Kidney (tissue), 14 donors: ENCODE results near the gene NEU1. TPM values are rescaled to one million over a fixed set of nuclear protein-coding genes. Genes with fewer than 3 reads are reported as not detected.
A peak's percentile ranks its signal among the peaks of the same experiment; 100 is the strongest.
"Not testable (repeated sequence)": the region's sequence is repeated elsewhere in the genome, so short reads cannot be mapped to it uniquely, and the experiment has no call there.

Source experiments
- DNase-seq, 5 donors: peaks; one replicate each; pipeline ENCODE4 v3.0.0-alpha.2; 2013 to 2020
- FAIRE-seq: peaks from 2 replicates; lab custom pipeline; 2012; peaks lifted over from hg19 to GRCh38; lab: Jason Lieb, UNC
- H3K27ac ChIP-seq, 2 donors: one replicate each; pipeline ENCODE4 v1.7.0; 2013; ENCODE audit warnings: low read depth in 2 of 2, low read length in 2 of 2, inconsistent platforms in 1 of 2
- H3K27me3 ChIP-seq: one replicate; pipeline ENCODE4 v1.7.1; 2013; ENCODE audit warnings: low read length, inconsistent platforms; ENCODE audit not compliant: control insufficient read depth, insufficient read depth
- H3K36me3 ChIP-seq, 3 donors: one replicate each; pipeline versions ENCODE4 v1.7.0 to v1.7.1; 2013; ENCODE audit warnings: low read length in 3 of 3, control low read depth in 1 of 3, inconsistent platforms in 1 of 3; ENCODE audit not compliant: insufficient read depth in 3 of 3, control insufficient read depth in 2 of 3
- H3K4me1 ChIP-seq, 3 donors: one replicate each; pipeline versions ENCODE4 v1.7.0 to v1.7.1; 2013; ENCODE audit warnings: low read length in 3 of 3, inconsistent platforms in 1 of 3, low read depth in 1 of 3; ENCODE audit not compliant: control insufficient read depth in 2 of 3, insufficient read depth in 2 of 3
- H3K4me3 ChIP-seq, 3 donors: one replicate each; pipeline versions ENCODE4 v1.7.0 to v1.8.1; 2013; ENCODE audit warnings: low read length in 3 of 3, control low read depth in 1 of 3, inconsistent platforms in 1 of 3
- H3K9ac ChIP-seq, 3 donors: one replicate each; pipeline versions ENCODE4 v1.7.0 to v1.7.1; 2013; ENCODE audit warnings: low read length in 3 of 3, control low read depth in 1 of 3, inconsistent platforms in 1 of 3
- H3K9me3 ChIP-seq, 3 donors: one replicate each; pipeline versions ENCODE4 v1.7.0 to v1.7.1; 2013; ENCODE audit warnings: low read length in 3 of 3, control low read depth in 1 of 3, inconsistent platforms in 1 of 3; ENCODE audit not compliant: control insufficient read depth in 2 of 3, insufficient read depth in 1 of 3
- CTCF ChIP-seq: IDR thresholded peaks from 3 replicates; pipeline ENCODE4 v1.5.1; 2012; ENCODE audit warnings: mild to moderate bottlenecking, moderate library complexity, borderline replicate concordance; ENCODE audit not compliant: insufficient read depth; ENCODE audit errors: extremely low read depth
- intact Hi-C: fragments of 100-400 bp; cut with DNase I; formaldehyde crosslinking; loops from one replicate; pipeline ENCODE4 v1.11.1; 2022
- polyA plus RNA-seq: library from polyadenylated mRNA; stranded (reverse); fragments of 350-450 nt; fragmentation: Illumina TruSeq; extraction: RNeasy Lipid Tissue Mini Kit (QIAGEN cat#74804); gene quantifications from one replicate; pipeline ENCODE4 v1.2.3, GENCODE V29; 2014; ENCODE audit warnings: low read depth, low replicate concordance; ENCODE audit not compliant: insufficient read depth
- total RNA-seq: library from RNA; stranded (reverse); fragmentation: NEBNext Ultra II Directional; extraction: Animal tissue kit (Norgen Biotek cat#: 25700); gene quantifications from one replicate; pipeline ENCODE4 v1.2.1, GENCODE V29; 2021
- donor health status: control.
- donor health status: control.
- donor health status: control.
- donor health status: control.
- donor health status: control.
- donor health status: DM: yes; HTN: yes; CAD: no.
- donor health status: Normal renal cell carcinoma (clear cell type).

The NEU1 gene
- total and polyA plus RNA-seq, 2 donors from 2014 or later = 66.9 to 131 TPM

GRCh38 chr6:31842053-31842452 lies 20.6 kb downstream of the NEU1 start:
- peaks cover 5 to 16% (median 14%) of the 10 kb centered on the region in 3 donors for H3K36me3 ChIP-seq
- DNase-seq (peak in 1 of 5 donors; percentile 10), FAIRE-seq (no peak)
- H3K27ac ChIP-seq = no peak overlapping the region
- peaks cover 4 to 10% (median 4%) of the 10 kb centered on the region in 3 donors for H3K4me1 ChIP-seq
- H3K4me3 ChIP-seq = no peak overlapping the region
- H3K27me3 ChIP-seq = no peaks in the 10 kb centered on the region
- H3K9ac ChIP-seq = no peak overlapping the region
- intact Hi-C loops = no loop called here
- TF ChIP-seq CTCF = no peak
- H3K9me3 ChIP-seq = no peaks in the 10 kb centered on the region

- FAIRE-seq, H3K27me3 ChIP-seq, DNase-seq, H3K9ac ChIP-seq, intact Hi-C loops, H3K4me3 ChIP-seq, H3K27ac ChIP-seq, H3K9me3 ChIP-seq: not testable (repeated sequence)
- Histone ChIP-seq H3K36me3 (peaks cover 5 to 16% (median 16%) of the 10 kb centered on the region in 3 donors), H3K4me1 (peaks cover 4 to 17% (median 17%) of the 10 kb centered on the region in 3 donors)
Measured at GRCh38 chr6:31839779-31840126, 22.9 kb downstream of the NEU1 start.

GRCh38 chr6:31838968-31839367 lies 23.7 kb downstream of the NEU1 start:
- DNase-seq = no peak
- peaks cover 4 to 21% (median 17%) of the 10 kb centered on the region in 3 donors for H3K4me1 ChIP-seq
- intact Hi-C loops = no loop called here

GRCh38 chr6:31838114-31838553 lies 24.5 kb downstream of the NEU1 start:
- intact Hi-C loops, H3K9me3 ChIP-seq, H3K27ac ChIP-seq, H3K27me3 ChIP-seq, FAIRE-seq: not testable (repeated sequence)
- Histone ChIP-seq H3K4me3 (peak overlapping the region in 1 of 3 donors; percentile 95), H3K9ac (peak overlapping the region in 1 of 3 donors; percentile 95), H3K4me1 (peaks cover 4 to 21% (median 17%) of the 10 kb centered on the region in 3 donors), H3K36me3 (peaks cover 5 to 16% (median 16%) of the 10 kb centered on the region in 3 donors)
- DNase-seq = peak in 1 of 5 donors; percentile 15

More at GRCh38 chr6:31838968-31839367, 23.7 kb downstream of the NEU1 start:
- Histone ChIP-seq H3K9me3 (no peaks in the 10 kb centered on the region), H3K9ac (no peak overlapping the region), H3K4me3 (no peak overlapping the region), H3K27me3 (no peaks in the 10 kb centered on the region), H3K27ac (no peak overlapping the region), H3K36me3 (peaks cover 5 to 16% (median 16%) of the 10 kb centered on the region in 3 donors)
- TF ChIP-seq CTCF = no peak
- FAIRE-seq = no peak
